ENCODE data around the gene LGALSL. TPM values are rescaled to one million over a fixed set of nuclear protein-coding genes. Genes with fewer than 3 reads are reported as not detected.

Gene LGALSL
- polyA plus RNA-seq, 1 of the 3 experiments (the other 2 are of a cell fraction): 6.5 TPM

DNA sequence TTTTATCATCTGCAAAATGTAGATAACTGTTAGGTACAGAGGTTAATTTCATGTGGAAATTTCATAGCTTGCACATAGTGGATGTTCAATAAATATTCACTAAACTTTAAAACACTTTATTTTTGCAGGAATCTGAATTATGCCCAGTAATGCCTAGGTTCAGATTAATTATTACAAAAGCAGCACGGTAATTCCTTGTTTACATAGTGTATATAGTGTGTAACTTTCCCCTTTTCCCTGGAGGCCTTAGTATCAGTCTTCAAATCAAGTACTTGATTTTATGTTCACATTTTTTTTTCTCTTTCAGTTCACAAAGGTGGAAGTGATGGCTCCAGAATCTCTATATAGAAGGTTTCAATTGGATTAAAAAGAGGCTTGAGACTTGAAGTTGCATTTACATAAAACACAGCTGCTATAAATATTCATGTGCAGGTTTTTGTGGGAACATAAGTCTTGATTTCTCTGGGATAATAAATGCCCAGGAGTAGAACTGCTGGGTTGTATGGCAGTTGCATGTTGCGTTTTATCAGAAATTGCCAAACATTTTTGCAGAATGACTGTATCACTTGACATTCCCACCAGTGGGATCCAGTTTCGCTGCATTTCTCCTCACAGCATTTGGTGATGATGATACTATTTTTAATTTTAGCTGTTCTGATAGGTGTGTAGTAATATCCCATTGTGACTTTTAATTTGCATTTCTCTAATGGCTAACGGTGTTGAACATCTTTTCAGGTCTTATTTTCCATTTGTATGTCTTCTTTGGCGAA lies 27.6 kb upstream of the LGALSL start:
- no peak overlapping the region for H3K9ac ChIP-seq
- H3K9me2 ChIP-seq: no peaks in the 10 kb centered on the region
- no peaks in the 10 kb centered on the region for H3K27me3 ChIP-seq (ENCODE audit: insufficient read depth)
- no peaks in the 10 kb centered on the region for H3K36me3 ChIP-seq (replicated peaks in 1 of 2; ENCODE audit: control insufficient read depth in 1 of 2, insufficient read depth in 2 of 2, low read length in 1 of 2)
- TF ChIP-seq SMC3 (IDR thresholded peaks at IDR 0.05; ENCODE audit: low read depth, low read length): no peak
- TF ChIP-seq JUND (IDR thresholded peaks at IDR 0.05): peak; percentile 23; the same call in 1 of the 2 replicates
- TF ChIP-seq FOSL2 (IDR thresholded peaks at IDR 0.05; ENCODE audit: borderline replicate concordance, low read depth): 0 out of 2 replicates have a peak, but pooled peaks have one; percentile 12
- TF ChIP-seq, protein P1, sequence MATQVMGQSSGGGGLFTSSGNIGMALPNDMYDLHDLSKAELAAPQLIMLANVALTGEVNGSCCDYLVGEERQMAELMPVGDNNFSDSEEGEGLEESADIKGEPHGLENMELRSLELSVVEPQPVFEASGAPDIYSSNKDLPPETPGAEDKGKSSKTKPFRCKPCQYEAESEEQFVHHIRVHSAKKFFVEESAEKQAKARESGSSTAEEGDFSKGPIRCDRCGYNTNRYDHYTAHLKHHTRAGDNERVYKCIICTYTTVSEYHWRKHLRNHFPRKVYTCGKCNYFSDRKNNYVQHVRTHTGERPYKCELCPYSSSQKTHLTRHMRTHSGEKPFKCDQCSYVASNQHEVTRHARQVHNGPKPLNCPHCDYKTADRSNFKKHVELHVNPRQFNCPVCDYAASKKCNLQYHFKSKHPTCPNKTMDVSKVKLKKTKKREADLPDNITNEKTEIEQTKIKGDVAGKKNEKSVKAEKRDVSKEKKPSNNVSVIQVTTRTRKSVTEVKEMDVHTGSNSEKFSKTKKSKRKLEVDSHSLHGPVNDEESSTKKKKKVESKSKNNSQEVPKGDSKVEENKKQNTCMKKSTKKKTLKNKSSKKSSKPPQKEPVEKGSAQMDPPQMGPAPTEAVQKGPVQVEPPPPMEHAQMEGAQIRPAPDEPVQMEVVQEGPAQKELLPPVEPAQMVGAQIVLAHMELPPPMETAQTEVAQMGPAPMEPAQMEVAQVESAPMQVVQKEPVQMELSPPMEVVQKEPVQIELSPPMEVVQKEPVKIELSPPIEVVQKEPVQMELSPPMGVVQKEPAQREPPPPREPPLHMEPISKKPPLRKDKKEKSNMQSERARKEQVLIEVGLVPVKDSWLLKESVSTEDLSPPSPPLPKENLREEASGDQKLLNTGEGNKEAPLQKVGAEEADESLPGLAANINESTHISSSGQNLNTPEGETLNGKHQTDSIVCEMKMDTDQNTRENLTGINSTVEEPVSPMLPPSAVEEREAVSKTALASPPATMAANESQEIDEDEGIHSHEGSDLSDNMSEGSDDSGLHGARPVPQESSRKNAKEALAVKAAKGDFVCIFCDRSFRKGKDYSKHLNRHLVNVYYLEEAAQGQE (IDR thresholded peaks at IDR 0.05; ENCODE audit: low read depth, low read length): no peak
- H3F3A ChIP-seq (replicated peaks; ENCODE audit: insufficient read depth): no peaks in the 10 kb centered on the region
- no peaks in the 10 kb centered on the region; a peak in 3 of 4 replicates for H3K4me1 ChIP-seq (ENCODE audit: control insufficient read depth in 1 of 2, insufficient read depth in 2 of 2, low read depth in 1 of 2, low read length in 1 of 2)
- ChIA-PET CTCF (interaction anchor here (1.1 kb wide), 1 partner anchor 24 kb away, joined by 5 read pairs; no protein-coding TSS in a partner anchor), POLR2A (no interaction called here)
- whole genome bisulfite sequencing (ENCODE audit: low lambda C conversion rate): 47% methylated on average over 5 of the region's 5 CpGs
- H3K79me2 ChIP-seq (ENCODE audit: insufficient read depth): no peaks in the 10 kb centered on the region
- no peaks in the 10 kb centered on the region for H3K9me3 ChIP-seq
- H3K4me3 ChIP-seq (ENCODE audit: low read depth in 2 of 2, low read length in 1 of 2): no peak overlapping the region
- no peaks in the 10 kb centered on the region for H4K20me1 ChIP-seq (ENCODE audit: insufficient read depth)
- no peak for DNase-seq
- no peak overlapping the region for H3K4me2 ChIP-seq
- no peak overlapping the region for H3K27ac ChIP-seq (ENCODE audit: low read depth in 2 of 2, low read length in 1 of 2)
- H2AFZ ChIP-seq (ENCODE audit: low read depth): no peak overlapping the region

DNA sequence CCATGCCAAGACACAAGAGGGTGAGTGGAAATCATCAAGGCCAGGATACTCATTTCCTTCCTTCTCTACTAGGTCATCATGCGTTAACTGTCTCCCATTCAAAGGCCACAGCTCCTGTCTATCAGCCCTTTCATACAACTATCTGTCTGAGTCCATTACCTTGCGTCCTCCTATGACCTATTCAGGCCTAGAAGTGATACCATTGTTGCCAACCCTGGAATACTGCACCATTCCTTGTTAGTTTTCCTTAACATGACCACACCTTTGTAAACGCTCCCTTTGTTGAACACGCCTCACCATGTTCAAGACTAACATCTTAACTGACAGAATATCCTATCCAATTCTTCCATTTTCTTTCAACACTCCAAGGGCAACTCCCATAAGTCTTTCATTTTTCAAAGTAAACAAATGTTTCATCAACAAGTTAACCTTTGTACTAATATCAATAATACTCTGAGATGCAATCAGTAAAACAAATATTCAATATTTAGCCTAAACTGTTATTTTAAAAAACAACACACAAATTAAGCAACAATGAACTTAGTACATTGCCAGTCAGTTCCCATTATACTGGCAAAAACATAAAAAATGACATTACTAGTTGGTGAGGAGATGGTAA lies 19.8 kb upstream of the LGALSL start:
- ChIA-PET POLR2A (no interaction called here), CTCF (no interaction called here)
- Histone ChIP-seq H3K9me3 (no peaks in the 10 kb centered on the region), H2AFZ (ENCODE audit: low read depth) (no peak overlapping the region), H3K4me3 (ENCODE audit: low read depth in 2 of 2, low read length in 1 of 2) (no peak overlapping the region), H3K4me1 (ENCODE audit: control insufficient read depth in 1 of 2, insufficient read depth in 2 of 2, low read depth in 1 of 2, low read length in 1 of 2) (no peaks in the 10 kb centered on the region), H4K20me1 (ENCODE audit: insufficient read depth) (no peaks in the 10 kb centered on the region), H3K4me2 (no peak overlapping the region), H3K9me2 (no peaks in the 10 kb centered on the region), H3K27ac (ENCODE audit: low read depth in 2 of 2, low read length in 1 of 2) (no peak overlapping the region), H3F3A (replicated peaks; ENCODE audit: insufficient read depth) (no peaks in the 10 kb centered on the region), H3K9ac (no peak overlapping the region), H3K36me3 (replicated peaks in 1 of 2; ENCODE audit: control insufficient read depth in 1 of 2, insufficient read depth in 2 of 2, low read length in 1 of 2) (no peaks in the 10 kb centered on the region), H3K27me3 (ENCODE audit: insufficient read depth) (peaks cover 6% of the 10 kb centered on the region; the same call in 1 of the 2 replicates), H3K79me2 (ENCODE audit: insufficient read depth) (no peaks in the 10 kb centered on the region)
- no peak for TF ChIP-seq ELF1 (IDR thresholded peaks at IDR 0.05)
- TF ChIP-seq SMC3 (IDR thresholded peaks at IDR 0.05; ENCODE audit: low read depth, low read length): no peak
- TF ChIP-seq TEAD4 (IDR thresholded peaks at IDR 0.05; ENCODE audit: borderline replicate concordance, insufficient read depth): no peak
- TF ChIP-seq RFX5 (IDR thresholded peaks at IDR 0.05; ENCODE audit: low read length): no peak
- TF ChIP-seq, protein P2, sequence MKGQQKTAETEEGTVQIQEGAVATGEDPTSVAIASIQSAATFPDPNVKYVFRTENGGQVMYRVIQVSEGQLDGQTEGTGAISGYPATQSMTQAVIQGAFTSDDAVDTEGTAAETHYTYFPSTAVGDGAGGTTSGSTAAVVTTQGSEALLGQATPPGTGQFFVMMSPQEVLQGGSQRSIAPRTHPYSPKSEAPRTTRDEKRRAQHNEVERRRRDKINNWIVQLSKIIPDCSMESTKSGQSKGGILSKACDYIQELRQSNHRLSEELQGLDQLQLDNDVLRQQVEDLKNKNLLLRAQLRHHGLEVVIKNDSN (IDR thresholded peaks at IDR 0.05; ENCODE audit: borderline replicate concordance, low read depth): no peak
- TF ChIP-seq RXRA (IDR thresholded peaks at IDR 0.05; ENCODE audit: borderline replicate concordance, low read depth): no peak
- no peak for TF ChIP-seq TAF1 (IDR thresholded peaks at IDR 0.05; ENCODE audit: borderline replicate concordance, low read depth, low read length)
- TF ChIP-seq FOSL2 (IDR thresholded peaks at IDR 0.05; ENCODE audit: borderline replicate concordance, low read depth): no peak
- TF ChIP-seq, protein P3, sequence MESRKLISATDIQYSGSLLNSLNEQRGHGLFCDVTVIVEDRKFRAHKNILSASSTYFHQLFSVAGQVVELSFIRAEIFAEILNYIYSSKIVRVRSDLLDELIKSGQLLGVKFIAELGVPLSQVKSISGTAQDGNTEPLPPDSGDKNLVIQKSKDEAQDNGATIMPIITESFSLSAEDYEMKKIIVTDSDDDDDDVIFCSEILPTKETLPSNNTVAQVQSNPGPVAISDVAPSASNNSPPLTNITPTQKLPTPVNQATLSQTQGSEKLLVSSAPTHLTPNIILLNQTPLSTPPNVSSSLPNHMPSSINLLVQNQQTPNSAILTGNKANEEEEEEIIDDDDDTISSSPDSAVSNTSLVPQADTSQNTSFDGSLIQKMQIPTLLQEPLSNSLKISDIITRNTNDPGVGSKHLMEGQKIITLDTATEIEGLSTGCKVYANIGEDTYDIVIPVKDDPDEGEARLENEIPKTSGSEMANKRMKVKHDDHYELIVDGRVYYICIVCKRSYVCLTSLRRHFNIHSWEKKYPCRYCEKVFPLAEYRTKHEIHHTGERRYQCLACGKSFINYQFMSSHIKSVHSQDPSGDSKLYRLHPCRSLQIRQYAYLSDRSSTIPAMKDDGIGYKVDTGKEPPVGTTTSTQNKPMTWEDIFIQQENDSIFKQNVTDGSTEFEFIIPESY (IDR thresholded peaks at IDR 0.05; ENCODE audit: borderline replicate concordance, low read depth): no peak
- TF ChIP-seq, protein P4, sequence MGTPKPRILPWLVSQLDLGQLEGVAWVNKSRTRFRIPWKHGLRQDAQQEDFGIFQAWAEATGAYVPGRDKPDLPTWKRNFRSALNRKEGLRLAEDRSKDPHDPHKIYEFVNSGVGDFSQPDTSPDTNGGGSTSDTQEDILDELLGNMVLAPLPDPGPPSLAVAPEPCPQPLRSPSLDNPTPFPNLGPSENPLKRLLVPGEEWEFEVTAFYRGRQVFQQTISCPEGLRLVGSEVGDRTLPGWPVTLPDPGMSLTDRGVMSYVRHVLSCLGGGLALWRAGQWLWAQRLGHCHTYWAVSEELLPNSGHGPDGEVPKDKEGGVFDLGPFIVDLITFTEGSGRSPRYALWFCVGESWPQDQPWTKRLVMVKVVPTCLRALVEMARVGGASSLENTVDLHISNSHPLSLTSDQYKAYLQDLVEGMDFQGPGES (IDR thresholded peaks at IDR 0.05; ENCODE audit: low read depth, low read length): no peak
- no peak for TF ChIP-seq EP300 (IDR thresholded peaks at IDR 0.05; ENCODE audit: borderline replicate concordance in 1 of 2, low read depth in 1 of 2, low read length in 1 of 2)
- 62% methylated on average over 4 of the region's 4 CpGs for WGBS (ENCODE audit: low lambda C conversion rate)
- no peak for DNase-seq
